GM12892 (cell line): Measurements from ENCODE around the gene CCNL2.

Experiments
- POLR2A ChIP-seq: IDR thresholded peaks from 2 replicates; pipeline ENCODE4 v1.6.1; 2011; ENCODE audit warnings: low read depth, low read length, control low read depth
- POLR2AphosphoS5 ChIP-seq: IDR thresholded peaks from 2 replicates; pipeline ENCODE4 v1.6.1; 2011; ENCODE audit warnings: low read depth, low read length, control low read depth
- TAF1 ChIP-seq: IDR thresholded peaks from 2 replicates; pipeline ENCODE4 v1.6.1; 2011; ENCODE audit warnings: low read depth, mild to moderate bottlenecking, control low read depth, low read length, borderline replicate concordance

DNA sequence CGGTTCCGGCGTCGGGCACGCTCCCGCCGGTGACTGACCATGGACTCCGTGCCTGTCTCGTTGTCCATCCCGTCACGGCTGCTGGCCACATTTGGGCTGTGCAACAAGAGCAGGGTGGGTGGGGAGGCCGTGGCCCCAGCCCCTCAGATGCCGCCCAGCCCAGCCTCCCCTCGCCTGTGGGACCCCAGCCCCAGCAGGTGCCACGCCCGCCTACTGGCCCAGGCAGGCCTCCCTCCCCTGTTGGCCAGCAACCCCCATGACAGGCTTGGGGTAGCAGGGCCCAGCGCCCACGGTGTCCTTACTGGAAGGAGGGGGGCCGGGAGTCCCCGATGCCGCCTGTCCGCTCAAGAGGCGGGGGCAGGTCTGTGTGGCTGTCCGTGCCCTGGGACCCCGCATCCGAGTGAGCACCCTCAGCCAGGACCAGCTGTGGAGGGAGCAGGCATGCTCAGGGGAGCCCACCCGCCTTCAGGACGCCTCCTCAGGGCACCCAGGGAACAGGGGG lies 57.0 kb downstream of the CCNL2 start:
- TF ChIP-seq POLR2A = no peak
- no peak for TF ChIP-seq TAF1
- TF ChIP-seq POLR2AphosphoS5 = no peak
